HG02973 (cell line): ENCODE results near the gene NCAPH2.

Source experiments
- ATAC-seq: cut with Tn5 transposase; IDR thresholded peaks from one replicate; pipeline ENCODE4 v1.9.1; 2021; ENCODE audit warnings: moderate library complexity; ENCODE audit not compliant: unreplicated experiment

Gene NCAPH2

DNA sequence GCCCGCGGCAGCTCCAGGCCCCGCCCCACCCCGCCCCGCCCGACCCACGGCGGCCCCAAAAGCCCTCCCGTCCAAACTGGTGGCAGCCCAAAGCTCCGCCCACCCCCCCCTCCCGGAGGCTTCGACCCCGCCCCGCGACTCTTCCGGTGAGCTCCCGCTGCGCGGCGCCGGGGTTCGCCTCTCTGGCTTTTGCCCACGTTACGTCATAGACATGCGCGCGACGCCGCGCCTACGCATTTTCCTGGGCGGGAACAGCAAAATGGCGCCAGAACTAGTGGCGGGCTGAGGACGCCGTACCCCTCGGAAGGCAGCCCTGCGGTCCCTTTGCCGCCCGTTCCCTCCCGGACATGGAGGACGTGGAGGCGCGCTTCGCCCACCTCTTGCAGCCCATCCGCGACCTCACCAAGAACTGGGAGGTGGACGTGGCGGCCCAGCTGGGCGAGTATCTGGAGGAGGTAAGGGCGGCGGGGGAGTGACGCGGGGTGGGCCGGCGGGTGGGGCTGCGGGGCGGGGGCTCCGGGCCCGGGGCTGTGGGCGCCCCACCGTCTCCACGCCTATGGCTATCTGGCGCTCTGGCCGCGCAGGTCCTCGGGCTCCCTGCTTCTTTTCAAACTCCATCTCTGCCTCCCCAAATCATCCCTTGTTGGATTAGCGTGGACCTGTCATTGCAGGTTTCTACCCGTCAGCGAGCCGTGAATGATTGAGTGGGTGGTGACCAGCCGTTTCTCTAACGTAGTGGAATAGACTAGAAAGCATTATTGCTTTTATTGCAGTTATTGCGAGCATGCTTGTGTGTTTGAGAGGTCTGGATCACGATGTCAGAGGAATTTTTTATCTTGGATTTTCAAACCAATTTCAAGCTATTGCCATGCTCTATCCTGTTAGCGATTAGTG, at the start of gene NCAPH2:
Gene NCAPH2, plus strand, starts transcription at position 234 of the 894 bp plus-strand sequence. Its CDS starts 114 bp downstream, at position 348.
- ATAC-seq: peak; percentile 50

DNA sequence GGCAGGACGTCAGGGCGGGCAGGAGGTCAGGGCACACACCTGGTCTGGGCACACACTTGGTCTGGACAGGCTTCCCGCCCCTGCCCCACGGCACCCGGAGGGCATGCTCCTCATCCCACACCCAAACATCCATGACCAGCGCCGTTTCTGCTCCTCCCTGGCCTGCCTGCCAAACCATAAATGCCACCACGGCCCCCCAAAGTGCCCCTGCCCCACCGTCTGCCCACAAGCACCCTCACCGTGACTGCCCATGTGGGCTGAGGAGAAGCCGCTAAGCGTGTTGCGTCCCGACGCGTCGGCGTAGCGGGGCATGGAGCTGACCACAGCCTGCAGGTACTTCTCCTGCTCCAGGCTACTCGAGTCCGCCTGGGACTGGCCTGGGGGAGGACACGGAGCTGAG, 49.0 kb upstream of the NCAPH2 start:
- ATAC-seq: no peak

DNA sequence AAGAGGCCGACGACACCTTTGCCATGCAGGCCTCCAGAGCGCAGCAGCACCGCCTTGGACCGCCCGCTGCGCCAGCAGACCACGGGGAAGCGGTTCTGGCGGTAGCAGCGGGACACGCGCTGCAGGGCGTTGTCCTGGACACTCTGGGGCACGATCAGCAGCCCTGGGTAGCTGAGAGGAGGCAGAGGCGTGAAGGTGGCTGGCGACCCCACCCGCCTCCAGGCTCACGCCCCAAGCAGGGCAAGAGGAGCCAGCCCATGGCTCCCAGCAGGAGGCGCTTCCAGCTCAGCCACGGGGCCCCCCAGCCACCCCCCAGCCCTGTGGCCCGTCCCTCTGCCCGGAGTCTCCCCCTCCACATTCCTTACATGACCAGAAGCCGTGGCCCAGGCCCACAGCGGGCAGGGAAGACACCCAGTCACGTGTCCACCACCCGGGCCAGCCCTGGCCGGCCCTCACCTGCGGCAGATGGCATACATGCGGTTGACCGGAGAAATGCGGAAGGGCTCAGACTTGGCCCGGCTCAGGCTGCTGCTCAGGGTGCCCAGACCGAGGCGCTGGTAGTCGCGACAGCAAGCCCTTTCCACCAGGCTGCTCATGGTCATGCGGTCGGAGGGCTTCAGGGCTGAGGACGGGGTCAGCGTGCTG, 48.4 kb upstream of the NCAPH2 start:
- ATAC-seq: no peak

DNA sequence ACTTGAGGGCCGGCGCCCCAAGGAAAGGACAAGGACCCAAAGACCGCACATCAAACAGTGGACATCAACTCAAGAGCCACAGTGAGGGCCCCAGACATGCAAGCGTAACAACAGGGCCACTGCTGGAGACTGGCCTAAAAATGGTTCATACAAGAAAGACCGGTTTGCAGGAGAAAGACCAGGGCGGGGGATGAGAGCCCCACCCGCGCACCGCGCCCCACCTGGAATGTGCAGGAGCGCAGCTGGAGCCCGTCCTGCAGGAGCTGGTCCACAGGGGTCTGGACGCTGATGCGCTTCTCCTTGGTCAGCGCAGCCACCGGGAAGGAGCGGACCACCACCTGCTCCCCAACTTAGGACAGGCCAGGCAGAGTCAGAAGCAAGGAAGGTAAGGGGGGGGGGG, 47.1 kb upstream of the NCAPH2 start:
- ATAC-seq: no peak

DNA sequence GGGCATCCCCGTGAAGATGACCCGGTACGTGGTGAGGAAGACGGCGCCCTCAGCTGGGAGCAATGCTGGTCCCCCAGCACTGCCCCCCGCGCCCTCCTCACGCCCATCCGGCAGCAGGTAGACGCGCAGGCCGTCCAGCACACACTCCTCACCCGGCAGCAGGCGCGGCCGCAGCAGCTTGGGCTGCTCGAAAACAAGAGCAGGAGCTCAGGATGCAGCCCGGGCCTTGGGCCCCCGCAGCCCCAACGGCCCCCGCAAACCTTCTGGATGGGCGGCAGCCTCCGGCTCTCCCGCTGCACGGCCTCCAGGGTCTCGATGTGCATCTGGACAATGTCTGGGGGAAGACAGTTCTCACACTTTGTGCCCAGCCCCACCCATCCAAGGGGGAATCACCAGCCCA, 46.5 kb upstream of the NCAPH2 start:
- ATAC-seq: no peak

DNA sequence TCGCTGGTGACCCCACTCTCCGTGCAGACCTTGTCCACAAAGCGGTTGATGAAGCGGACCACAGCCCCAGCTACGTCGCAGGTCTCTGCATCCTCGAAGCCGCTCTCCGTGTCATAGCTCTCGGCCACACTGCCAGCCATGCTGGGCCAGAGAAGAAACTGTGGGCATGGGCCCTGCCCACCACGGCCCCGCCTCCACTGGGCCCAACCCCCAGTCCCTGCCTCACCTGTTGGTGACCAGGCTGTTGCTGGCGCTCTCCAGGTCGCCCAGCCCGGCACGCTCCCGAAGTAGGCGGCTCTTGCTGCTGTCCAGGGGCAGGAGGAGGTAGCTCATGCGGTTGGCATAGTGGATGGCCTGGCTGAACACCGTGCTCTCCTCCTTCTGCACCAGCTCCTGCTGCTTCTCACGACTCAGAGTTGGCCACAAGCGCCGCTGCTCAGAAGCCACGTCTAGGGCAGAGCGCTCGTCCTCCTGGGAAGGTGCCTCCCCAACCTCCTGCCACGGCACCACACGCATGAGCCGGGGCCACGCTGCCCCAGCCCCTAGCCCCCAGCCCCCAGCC, 46.0 kb upstream of the NCAPH2 start:
- no peak for ATAC-seq

DNA sequence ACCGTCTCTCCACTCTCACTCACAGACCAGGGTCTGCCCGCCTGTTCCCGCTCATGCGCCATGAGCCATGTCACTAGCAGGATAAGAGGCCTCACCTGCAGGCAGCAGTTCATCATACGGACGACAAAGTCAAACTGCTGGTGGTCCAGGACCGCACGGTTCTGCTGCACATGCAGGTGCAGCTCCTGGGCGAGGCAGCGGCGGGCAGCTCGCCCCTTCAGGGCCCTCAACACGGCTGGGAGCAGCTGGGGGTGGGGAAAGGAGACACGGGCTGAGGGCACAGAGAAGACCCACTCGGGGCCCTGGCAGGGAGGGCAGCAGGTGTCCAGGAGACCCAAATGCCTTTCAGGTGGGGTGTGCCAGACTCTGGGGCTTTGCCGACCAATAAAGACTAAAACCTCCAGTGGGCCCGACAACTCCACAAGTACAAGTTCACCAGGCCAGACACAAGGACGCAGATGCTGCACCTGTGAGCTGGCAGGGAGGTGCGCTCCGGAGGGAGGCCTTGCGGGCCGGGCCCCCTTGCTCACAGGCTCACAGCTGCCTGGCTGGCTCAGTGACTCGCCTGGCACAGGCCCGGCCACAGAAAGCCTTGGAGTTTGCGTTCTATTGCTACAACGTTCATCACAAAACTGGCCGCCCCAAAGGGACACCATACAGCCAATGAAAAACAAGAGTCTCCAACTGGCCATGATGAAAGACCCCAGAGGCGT, 44.7 kb upstream of the NCAPH2 start:
- ATAC-seq: no peak

DNA sequence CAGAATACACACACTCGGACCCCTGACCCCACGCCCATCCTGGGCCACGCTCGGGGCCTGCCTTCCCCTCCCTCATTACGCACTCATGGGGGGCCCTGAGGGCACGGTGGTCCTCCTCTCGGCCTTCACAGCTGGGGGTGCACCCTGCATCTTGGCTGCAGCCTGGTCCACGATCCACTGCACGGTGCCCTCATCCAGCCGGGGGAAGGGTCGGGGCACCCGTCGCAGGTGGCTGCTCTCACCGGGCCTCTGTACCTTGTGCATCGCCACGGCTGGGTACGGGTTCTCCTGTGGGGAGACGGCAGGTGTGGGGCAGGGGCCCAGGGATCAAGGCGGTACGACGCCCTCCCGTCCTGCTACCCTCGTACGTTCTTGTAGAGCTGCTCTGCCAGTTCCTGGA, 43.6 kb upstream of the NCAPH2 start:
- no peak for ATAC-seq

DNA sequence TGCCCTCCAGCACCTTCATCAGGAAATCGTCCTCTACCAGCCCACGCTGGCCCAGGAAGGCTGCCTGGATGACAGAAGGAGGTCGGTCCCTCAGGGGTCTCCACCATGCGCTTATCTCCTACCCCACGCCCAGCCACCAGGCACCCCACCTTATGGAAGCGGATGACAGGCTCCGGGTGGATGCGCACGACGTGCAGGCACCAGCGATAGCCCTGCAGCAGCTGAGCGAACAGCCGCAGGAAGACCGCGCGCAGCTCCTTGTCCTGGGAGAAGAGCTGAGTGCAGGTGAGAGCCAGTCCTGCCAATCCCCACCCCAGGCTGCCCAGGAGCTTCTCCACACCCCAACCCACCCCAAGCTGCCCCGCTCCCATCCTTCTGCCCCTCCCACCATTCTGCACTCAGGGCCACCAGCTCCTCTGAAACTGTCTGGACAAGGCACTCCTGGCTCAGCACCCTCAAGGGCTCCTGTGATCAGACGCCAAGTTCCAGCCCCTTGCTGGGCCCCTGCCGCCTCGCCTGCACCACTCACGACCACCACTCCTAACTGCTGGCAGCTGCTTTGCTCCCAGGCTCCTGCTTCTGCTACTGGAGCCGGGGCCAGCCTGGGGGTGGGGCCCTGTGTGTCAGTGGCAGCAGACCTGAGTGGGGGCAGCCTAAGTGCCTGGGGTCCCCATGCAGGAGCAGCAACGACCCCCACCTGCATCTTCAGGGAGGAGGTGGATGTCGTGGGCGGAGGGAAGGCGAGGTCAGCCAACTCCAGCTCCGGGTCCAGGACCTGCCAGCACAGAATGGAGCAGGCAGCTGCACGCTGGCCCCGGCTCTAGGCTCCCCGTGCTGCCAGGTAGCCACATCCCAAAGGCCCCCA, 42.7 kb upstream of the NCAPH2 start:
- no peak for ATAC-seq

DNA sequence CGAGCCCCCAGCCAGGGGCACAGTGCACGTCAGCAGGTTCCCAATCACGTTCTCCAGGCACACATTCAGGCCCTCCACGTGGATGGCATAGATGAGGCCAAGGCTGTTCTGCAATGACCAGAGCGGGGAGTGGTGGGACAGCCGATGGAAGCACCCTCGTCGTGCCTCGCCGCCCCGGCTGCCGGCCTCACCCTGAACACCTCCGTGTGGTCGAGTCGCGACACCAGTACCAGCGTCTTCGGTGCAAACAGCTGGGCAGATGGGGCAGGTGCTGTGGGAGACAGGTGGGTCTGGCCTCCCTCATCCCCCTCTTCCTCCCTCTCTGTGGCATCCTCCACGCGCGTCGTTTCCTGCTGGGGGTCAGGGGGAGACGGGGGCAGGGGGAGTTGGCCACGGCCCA, 40.7 kb upstream of the NCAPH2 start:
- no peak for ATAC-seq

DNA sequence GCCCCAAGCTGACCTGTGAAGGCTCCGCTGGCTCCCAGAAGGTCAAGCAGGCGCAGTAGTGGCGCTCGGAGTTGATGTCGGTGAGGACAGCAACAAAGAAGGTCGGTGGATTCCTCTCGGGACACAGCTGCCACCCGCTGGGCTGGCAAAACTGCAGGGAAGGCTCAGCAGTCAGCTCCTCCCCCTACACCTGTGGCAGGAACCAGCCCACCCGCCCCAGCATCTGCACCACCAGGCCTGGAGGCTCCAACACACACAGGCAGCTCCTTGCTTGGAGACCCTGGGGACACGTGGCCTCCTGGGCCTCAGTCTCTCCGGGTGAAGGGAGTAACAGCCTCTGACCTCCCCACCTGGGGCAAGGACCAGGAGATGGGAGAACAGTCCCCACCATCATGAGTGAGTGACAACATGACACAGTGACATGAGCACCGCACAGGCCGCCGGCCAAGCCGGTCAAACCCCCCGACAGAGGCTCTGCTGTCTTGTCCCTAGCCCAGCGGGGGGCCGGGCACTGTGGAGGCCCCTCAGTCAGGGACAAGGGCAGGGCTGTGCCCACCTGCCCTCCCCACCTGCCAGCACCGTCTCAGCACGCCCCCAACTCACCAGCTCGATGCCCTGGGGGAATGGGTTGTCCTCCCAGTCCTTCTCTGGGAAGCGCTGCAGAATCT, 40.1 kb upstream of the NCAPH2 start:
- no peak for ATAC-seq

DNA sequence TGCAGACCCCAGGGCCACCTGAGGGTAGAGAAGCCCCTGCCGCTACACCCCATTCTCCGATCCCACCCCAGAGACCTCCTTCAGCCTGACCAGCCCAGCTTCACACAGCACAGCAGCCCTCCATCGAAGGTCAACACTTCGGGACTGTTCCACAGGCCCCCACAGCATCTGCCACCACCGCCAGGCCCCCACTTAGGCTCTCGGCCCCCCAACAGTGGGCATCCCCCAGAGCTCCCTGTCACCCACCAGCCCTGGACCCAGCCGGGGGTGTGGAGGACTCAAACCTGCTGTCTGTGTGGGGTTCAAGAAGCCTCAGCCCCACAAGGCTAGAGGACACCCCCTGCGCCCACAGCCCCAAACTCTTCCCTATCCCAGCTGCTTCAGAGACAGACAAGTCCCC, 39.4 kb upstream of the NCAPH2 start:
- ATAC-seq: no peak

DNA sequence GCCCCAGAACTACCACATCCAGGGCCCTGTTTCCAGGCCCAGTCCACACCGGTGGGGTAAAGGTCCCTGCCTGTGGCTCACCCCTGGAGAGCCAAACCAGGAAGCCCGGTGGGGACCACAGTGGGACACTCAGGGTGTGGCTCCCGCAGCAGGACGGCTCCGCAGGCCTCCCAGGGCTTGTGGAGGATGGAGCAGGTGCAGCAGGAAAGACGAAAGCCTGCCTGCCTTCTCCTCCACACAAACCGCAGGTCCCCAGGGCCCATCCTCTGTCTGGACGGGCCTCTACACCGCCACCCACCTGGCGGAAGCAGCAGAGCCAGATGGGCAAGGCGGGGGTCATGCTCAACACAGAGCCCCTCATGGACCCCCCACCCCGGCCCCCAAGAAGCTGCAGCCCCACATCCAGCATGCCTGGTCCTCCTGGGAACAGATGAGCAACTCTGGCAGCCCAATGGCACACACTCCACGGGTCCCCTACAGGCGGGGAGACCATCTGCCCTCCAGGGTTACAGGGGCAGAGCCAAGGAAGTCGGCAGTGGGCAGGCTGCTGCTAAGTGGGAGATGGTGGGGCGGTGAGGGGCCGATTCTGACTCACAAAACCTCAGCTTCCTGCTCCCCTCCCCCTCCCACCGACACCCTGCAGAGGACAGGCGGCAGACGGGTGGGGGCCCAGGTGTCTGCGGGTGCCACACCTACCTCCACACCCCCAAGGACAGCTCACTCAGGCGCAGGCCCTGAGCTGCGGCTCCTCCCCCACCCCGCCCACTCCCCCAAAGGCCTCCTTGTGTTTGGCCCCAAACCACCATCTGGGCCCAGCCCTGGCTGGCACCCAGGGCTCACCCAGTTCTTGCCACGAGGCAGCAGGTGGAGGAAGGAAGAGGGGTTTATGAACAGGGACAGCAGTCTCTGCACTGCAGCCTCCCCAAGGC, 38.4 kb upstream of the NCAPH2 start:
- peak; percentile 40 for ATAC-seq

DNA sequence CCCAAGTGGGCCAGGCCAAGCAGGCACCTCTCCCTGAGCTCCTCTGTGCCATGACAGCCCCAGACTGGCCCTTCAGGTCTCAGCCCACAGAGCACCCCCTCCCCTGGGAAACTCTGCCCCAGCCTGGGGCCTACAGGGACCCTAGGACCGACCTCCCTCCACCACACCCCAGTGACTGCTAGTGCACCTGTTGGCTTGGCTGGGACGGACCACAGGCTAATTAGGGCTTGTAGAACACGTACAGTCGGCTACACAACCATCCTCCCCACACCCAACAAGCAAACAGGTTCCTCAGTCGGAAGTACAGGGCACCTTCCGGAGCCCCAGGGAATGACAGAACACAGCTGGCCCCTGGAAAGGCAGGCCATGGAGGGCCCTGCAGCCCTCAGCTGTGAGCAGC, 37.5 kb upstream of the NCAPH2 start:
- no peak for ATAC-seq

DNA sequence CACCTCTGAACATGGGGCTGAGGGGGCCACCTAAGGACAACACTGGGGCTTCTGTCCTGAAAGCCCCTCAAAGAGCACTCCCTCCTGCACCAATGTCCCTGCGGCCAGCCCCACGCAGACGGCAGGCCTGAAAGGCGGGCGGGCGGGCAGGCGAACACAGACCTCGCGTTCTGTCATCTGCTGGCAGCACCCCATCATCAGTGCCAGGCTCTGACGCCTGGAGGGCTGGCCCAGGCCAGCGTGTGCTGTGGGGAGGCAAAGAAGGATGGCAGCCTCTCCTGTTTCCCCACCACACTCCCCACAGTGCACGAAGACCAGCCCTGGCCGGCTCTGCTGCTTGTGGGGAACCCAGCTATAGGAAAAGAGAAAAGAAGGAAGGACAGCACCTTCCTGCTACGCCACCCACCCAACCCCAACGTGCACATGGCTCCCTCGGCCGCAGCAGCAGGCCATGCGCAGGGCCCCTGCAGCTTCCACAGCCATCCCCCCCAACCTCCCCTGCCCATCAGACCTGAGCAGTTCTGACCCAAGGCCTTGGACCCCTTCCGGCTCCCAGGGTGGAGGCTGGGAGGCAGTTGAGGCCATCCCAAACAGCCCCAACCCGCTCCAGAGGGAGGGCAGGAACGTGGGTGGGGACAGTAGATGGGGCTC, 36.7 kb upstream of the NCAPH2 start:
- no peak for ATAC-seq

DNA sequence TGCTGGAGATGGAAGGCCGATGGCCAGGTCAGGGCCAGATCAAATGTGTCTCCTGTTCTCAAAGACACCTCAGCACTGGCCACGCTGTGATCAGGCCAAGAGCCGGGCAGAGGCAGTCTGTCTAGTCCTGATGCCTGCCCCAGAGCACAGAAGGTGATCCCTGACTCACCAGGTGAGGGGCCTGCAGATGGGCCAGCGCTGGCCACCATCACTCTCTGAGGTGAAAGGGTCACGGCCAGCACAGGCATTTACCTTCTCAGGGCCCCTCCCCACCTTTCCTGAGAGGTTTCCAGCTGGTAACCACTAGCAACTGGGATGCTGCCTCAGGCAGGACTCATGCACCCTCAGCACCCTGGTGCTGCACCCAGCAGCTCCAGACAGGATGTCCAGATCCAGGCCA, 36.1 kb upstream of the NCAPH2 start:
- no peak for ATAC-seq

DNA sequence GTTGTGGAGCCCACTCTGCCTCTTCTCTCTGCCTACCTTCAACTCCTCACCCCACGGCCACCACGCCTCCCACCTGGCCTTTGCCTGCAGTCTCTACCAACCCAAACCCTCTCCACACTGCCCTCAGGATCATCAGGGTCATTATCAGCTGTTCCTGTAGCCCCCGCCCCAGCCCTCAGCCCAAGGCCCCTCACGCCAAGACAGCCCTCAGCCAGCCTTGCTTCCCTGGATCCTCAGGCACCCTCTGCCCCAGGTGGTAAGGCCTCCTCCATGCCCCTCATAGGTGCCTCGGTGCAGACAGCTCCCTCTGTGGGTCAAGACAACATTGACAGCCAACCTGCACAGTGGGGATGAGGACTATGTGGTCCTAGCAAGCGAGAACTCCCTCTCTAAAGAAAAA, 34.9 kb upstream of the NCAPH2 start:
- ATAC-seq: no peak

DNA sequence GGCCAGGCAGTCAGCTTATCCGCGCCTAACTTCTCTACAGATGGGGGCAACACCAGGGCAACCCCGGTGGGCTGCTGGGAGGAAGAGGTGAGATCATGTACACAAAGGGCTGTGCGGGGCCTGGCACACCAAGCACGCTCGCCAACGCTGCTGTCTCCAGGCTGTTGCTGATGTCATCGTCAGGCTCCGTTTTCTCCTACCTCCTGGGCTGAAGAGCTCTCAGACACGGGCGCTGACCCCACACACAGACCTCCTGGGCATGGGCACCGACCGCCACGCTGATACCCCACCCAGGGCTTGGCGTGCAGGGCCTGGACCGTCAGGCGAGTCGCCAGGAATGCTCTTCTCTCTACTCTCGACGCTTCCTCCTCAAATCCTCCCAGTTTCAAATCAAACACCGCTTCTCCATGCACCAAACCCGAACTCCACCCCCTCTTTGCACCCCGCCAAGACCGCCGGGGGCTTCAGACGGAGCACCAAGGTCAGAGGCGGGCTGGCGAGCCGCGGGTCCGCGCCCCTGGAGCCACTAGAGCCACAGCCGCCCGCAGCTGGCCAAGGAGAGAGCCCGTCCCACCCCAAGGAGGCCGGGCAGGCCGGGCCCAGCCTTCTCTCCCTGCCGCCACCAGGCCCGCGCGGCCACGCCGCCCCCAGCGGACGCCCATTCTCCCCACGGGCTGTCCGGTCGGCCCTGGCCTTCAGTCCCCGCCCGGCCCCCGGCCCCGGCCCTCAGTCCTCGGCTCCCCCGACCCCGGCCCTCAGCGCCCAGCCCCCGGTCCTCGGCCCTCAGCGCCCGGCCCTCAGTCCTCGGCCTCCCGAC, 34.0 kb upstream of the NCAPH2 start:
- no peak for ATAC-seq
